Smooth muscle cell (in vitro differentiated cells): ENCODE results near the gene ANKRD11. TPM values are rescaled to one million over a fixed set of nuclear protein-coding genes. Genes with fewer than 3 reads are reported as not detected.

ENCODE experiments used
- DNase-seq: peaks from one replicate; lab custom pipeline; 2025; ENCODE audit not compliant: unreplicated experiment; lab: John Stamatoyannopoulos, UW
- H2AFZ ChIP-seq: fragments of 200-600 bp; sonication (generic); 2 replicates; pipeline ENCODE4 v1.6.0; 2016; ENCODE audit warnings: antibody characterized with exemption, low read depth, mild to moderate bottlenecking
- H3F3A ChIP-seq: fragments of 200-600 bp; sonication (generic); 2 replicates; pipeline ENCODE4 v1.6.0; 2017; ENCODE audit warnings: antibody characterized with exemption, low read depth
- H3K27ac ChIP-seq: fragments of 200-600 bp; sonication (generic); 2 replicates; pipeline ENCODE4 v1.5.1; 2016; ENCODE audit warnings: low read depth, mild to moderate bottlenecking
- H3K27me3 ChIP-seq: fragments of 200-600 bp; sonication (generic); 2 replicates; pipeline ENCODE4 v1.6.1; 2016; ENCODE audit warnings: low read depth, mild to moderate bottlenecking
- H3K36me3 ChIP-seq: fragments of 200-600 bp; sonication (generic); 2 replicates; pipeline ENCODE4 v1.5.1; 2016; ENCODE audit warnings: low read depth
- H3K4me1 ChIP-seq: fragments of 200-600 bp; sonication (generic); 2 replicates; pipeline ENCODE4 v1.5.1; 2016; ENCODE audit warnings: low read depth
- H3K4me2 ChIP-seq: fragments of 200-600 bp; sonication (generic); 2 replicates; pipeline ENCODE4 v1.6.0; 2016; ENCODE audit warnings: mild to moderate bottlenecking
- H3K4me3 ChIP-seq: fragments of 200-600 bp; sonication (generic); 2 replicates; pipeline ENCODE4 v1.5.1; 2016; ENCODE audit warnings: mild to moderate bottlenecking
- H3K79me2 ChIP-seq: fragments of 200-600 bp; sonication (generic); 2 replicates; pipeline ENCODE4 v1.6.0; 2016; ENCODE audit warnings: low read depth, mild to moderate bottlenecking
- H3K9ac ChIP-seq: fragments of 200-600 bp; sonication (generic); 2 replicates; pipeline ENCODE4 v1.6.0; 2016; ENCODE audit warnings: low read depth
- H3K9me3 ChIP-seq: fragments of 200-600 bp; sonication (generic); replicated peaks from 2 replicates; pipeline ENCODE4 v1.5.1; 2016; ENCODE audit warnings: low read depth
- H4K20me1 ChIP-seq: fragments of 200-600 bp; sonication (generic); 2 replicates; pipeline ENCODE4 v1.6.0; 2016; ENCODE audit warnings: low read depth
- WGBS: methylation state at CpG from one replicate; pipeline ENCODE4 v1.1.7; 2016; ENCODE audit warnings: low lambda C conversion rate; 5-methylcytosine and 5-hydroxymethylcytosine counted together
- polyA plus RNA-seq: library from polyadenylated mRNA; unstranded; fragments of >200 nt; fragmentation: Nextera tagmentation; extraction: Ambion mirVana; gene quantifications from 2 replicates; pipeline ENCODE4 v1.2.1, GENCODE V29; 2016
- total RNA-seq: library from RNA; depleted of rRNA; stranded (reverse); fragments of >200 nt; gene quantifications from 2 replicates; pipeline ENCODE4 v1.2.3, GENCODE V29; 2014
- TF ChIP-seq, protein P1 (sequence below): fragments of 200-600 bp; sonication (generic); IDR thresholded peaks from 2 replicates; pipeline ENCODE4 v1.5.1; 2017; ENCODE audit warnings: borderline replicate concordance, mild to moderate bottlenecking, antibody characterized with exemption; ENCODE audit not compliant: insufficient read depth, poor library complexity, severe bottlenecking

The ANKRD11 gene
- total and polyA plus RNA-seq, 2 experiments from 2014 or later = 31.5 to 105 TPM

DNA sequence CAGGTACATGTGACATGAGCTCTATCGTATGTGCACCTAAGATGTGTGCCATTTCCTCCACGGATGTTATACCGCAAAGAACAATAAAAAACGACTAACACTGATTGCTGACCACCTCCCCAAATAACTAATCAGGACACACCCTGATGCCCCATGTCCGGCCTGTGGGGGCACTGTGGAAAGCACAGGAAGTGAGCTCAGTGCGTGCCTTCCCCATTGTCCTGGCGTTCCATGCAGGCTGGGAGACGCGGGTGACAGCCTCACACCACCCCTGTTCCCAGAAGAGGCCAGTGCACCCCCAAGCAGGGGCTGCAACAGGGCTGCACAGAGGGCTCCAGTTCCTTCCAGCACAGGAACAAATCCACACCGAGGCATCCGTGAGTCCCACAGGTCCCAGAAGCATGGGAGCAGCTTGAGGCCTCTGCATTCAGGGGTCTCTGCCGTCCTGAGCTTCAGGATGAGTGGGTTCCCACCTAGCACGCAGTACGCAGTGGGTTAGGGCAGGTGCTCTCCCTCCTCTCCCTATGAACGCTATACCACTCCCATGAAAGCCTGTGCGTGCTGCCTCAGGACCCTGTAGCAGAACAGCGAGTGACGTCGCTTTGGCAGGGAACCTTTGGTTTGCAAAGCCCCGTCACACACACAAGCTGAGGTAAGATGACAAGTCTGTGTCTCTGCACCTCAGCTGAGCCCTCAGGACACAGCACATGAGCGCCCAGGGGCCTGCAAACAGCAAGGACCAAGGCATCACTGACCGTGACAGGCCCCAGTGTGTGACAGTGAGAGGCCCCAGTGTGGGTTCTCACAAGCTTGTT, 155.2 kb downstream of the ANKRD11 start:
- Histone ChIP-seq H3K79me2 (peaks cover 99% of the 10 kb centered on the region), H3K36me3 (no peaks in the 10 kb centered on the region), H3K4me2 (no peak overlapping the region), H4K20me1 (peaks cover 100% of the 10 kb centered on the region), H3K9ac (no peak overlapping the region), H3K27ac (no peak overlapping the region), H3K9me3 (no peaks in the 10 kb centered on the region), H3K4me3 (no peak overlapping the region), H3K4me1 (peaks cover 7% of the 10 kb centered on the region), H2AFZ (no peak overlapping the region), H3K27me3 (no peaks in the 10 kb centered on the region), H3F3A (peaks cover 12% of the 10 kb centered on the region)
- TF ChIP-seq, protein P1, sequence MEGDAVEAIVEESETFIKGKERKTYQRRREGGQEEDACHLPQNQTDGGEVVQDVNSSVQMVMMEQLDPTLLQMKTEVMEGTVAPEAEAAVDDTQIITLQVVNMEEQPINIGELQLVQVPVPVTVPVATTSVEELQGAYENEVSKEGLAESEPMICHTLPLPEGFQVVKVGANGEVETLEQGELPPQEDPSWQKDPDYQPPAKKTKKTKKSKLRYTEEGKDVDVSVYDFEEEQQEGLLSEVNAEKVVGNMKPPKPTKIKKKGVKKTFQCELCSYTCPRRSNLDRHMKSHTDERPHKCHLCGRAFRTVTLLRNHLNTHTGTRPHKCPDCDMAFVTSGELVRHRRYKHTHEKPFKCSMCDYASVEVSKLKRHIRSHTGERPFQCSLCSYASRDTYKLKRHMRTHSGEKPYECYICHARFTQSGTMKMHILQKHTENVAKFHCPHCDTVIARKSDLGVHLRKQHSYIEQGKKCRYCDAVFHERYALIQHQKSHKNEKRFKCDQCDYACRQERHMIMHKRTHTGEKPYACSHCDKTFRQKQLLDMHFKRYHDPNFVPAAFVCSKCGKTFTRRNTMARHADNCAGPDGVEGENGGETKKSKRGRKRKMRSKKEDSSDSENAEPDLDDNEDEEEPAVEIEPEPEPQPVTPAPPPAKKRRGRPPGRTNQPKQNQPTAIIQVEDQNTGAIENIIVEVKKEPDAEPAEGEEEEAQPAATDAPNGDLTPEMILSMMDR = no peak
- 94% methylated on average over 22 of the region's 22 CpGs for WGBS
- DNase-seq = no peak

DNA sequence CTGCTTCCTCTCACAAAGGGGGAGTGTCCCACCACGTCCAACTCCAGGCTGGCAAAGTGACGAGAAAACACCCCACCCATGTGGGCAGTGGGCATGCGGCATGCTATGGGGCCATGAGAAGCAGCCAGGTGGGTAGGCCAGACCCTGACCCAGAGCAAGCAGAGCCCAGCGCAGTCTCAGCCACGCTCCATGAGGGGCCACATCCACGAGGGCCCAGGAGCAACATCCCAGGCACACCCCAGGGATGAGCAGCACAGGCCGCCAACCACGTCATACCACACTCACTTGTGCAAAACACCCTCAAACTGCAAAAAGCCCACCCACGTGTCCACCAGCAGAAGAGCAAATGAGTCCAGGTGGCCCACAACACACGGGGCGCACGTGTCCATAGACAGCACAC, 155.9 kb downstream of the ANKRD11 start:
- Histone ChIP-seq H4K20me1 (peaks cover 100% of the 10 kb centered on the region), H3K4me2 (peak overlapping the region; percentile 27), H3K9ac (no peak overlapping the region), H2AFZ (no peak overlapping the region), H3K4me1 (peaks cover 7% of the 10 kb centered on the region), H3K27ac (peak overlapping the region; percentile 67), H3K27me3 (no peaks in the 10 kb centered on the region), H3K4me3 (no peak overlapping the region), H3K9me3 (no peaks in the 10 kb centered on the region), H3K36me3 (no peaks in the 10 kb centered on the region), H3K79me2 (peaks cover 99% of the 10 kb centered on the region), H3F3A (peaks cover 12% of the 10 kb centered on the region)
- WGBS = 95% methylated on average over 12 of the region's 12 CpGs
- no peak for DNase-seq
- TF ChIP-seq, protein P1 = no peak

DNA sequence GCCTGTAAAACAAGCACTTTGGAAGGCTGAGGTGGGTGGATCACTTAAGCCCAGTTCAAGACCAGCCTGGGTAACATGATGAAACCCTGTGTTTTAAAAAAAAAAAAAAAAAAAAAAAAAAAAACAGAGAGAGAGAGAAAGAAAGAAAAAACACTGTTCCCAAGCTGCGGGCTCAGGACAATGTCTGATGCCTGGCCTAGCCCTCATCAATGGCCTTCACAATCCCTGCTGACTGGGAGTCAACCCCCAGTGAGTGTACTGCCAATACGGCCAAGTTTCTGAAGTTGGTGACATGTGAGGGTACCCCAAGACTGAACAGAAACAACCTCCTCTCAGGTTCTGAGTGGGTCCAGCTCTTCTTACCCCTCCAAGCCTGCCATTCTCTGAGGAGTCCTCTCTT, 156.3 kb downstream of the ANKRD11 start:
- peak overlapping the region; percentile 67 for H3K27ac ChIP-seq
- peaks cover 7% of the 10 kb centered on the region for H3K4me1 ChIP-seq
- H4K20me1 ChIP-seq = peaks cover 100% of the 10 kb centered on the region
- H3K27me3 ChIP-seq = no peaks in the 10 kb centered on the region
- no peaks in the 10 kb centered on the region for H3K9me3 ChIP-seq
- peaks cover 12% of the 10 kb centered on the region for H3F3A ChIP-seq
- no peak overlapping the region for H2AFZ ChIP-seq
- no peak overlapping the region for H3K9ac ChIP-seq
- TF ChIP-seq, protein P1 = no peak
- no peak overlapping the region for H3K4me3 ChIP-seq
- WGBS = 78% methylated on average over 2 of the region's 2 CpGs
- no peaks in the 10 kb centered on the region for H3K36me3 ChIP-seq
- peak overlapping the region; percentile 27 for H3K4me2 ChIP-seq
- DNase-seq = no peak
- H3K79me2 ChIP-seq = peaks cover 99% of the 10 kb centered on the region
